NCI-H226 (cell line): ENCODE results near the gene RHOV.
A peak's percentile ranks its signal among the peaks of the same experiment; 100 is the strongest.
"Not testable (repeated sequence)": the region's sequence is repeated elsewhere in the genome, so short reads cannot be mapped to it uniquely, and the experiment has no call there.

Source experiments
- DNase-seq: peaks from one replicate; pipeline ENCODE4 v3.0.0-alpha.2; 2015

The RHOV gene

DNA sequence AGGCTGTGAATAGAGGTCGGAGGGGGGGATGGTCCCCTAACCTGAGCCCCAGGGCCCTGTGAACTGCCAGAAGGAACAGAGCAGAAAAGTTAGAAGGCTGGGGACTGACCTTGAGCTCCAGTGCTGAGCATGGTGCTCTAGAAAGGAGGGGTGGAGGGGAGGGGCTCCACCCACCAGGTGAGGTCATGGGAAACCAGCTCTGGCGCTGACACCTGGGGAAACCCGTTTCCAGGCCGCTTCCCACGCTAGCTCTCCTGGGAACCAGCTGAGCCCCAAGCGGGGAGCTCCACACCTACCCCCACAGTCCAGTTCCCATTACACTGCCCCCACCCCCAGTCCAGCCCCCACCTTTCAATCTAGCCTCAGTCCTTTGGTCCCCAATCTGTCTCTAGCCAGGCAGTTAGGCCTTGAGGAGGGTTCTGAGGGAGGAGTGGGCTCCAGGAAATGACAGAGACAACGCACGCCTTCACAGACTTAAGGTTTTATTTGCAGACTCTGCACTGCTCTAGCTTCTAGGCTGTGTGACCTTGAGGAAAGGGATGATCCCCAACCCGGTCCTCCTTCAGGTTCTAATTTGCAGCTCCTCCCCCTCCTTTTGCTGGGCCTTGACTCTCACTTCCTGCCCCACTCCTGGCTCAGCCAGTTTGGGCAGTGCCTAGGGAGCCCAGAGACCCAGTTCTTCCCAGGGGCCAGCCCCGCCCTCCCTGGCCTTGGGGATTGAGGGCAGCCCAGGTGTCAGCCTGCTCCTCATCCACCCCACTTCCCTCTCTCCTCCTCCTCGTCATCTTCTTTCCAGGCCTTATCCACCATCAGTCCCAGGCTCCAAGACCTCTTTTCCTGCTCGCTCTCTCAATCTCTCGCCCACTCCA, 2.1 kb downstream of the RHOV start:
- no peak for DNase-seq

DNA sequence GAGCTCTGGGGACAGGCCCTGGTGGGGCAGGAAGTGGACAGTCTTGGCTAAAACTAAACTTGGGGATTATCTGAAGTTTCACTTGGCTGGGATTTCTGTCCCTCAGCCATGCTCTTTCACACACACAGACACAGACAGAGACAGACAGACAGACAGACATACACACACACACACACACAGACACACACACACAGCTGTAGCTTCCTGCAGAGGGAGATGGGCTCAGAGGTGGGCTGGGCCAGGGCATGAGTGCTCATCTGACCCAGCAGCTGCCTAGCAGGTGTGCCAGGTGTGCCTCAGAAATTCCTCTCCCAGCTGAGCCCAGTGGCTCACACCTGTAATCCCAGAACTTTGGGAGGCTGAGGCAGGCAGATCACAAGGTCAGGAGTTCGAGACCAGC, 3.3 kb downstream of the RHOV start:
- no peak for DNase-seq

DNA sequence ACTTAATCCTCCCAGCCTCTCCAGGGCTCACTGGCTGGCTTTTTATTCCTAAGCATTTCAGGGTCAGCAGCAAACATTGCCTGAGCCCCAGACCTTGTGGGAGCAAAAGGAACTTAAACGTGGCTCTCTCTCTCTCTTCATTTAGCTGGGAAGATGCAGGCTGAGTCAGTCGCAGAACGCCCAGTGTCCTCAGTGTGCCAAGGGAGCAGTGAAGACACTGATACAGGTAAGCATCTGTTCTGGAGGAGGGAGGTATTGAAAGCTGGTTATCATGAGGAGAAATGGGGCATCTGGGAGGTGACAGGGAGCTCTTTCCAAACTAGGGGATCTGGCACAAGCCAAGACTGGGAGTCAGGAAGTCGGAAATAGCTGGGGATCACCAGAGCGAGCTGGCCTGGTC, 4.3 kb downstream of the RHOV start:
- no peak for DNase-seq

DNA sequence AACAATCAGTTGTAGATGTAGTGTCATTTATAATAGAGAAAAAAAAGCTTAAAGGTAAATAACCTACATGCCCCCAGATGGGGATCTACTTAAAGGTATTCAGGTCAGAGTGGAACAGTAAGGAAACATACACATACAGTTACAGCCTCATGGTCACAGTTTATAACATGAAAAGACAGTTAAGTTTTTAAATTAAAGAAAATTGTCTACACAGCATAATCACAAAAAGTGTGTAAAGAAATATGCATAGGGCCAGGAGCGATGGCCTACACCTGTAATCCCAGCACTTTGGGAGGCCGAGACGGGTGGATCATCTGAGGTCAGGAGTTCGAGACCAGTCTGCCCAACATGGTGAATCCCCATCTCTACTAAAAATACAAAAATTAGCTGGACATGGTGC, 6.8 kb downstream of the RHOV start:
- DNase-seq, result no peak

DNA sequence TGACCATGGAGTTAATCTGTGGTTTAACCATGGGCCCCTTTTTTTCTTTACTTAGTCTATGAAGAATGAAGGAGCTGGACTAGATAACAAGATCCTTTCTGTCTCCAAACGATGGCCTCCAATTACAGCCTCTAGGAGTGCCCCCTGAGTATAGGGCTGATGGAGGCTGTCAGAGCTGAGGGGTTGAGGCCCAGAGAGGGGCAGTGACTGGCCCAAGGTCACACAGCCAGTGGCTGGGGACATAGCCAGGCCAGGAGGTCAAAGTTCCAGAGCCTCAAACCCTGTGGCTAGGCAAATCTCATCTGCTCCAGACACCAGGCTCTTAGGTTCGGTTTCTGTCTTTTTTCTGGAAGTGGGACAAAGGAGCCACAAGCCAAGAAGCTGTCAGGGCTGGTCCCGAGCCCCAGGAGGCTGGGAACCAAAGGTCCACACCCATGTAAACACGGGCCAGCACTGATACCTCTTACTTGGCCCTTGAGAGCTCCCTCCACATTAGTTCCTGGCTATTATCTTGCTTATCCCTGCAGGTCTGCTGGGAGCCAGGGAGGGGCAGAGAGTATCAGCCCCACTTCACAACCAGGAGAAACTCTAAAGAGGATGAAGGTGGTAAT, 10.3 kb downstream of the RHOV start:
- no peak for DNase-seq

DNA sequence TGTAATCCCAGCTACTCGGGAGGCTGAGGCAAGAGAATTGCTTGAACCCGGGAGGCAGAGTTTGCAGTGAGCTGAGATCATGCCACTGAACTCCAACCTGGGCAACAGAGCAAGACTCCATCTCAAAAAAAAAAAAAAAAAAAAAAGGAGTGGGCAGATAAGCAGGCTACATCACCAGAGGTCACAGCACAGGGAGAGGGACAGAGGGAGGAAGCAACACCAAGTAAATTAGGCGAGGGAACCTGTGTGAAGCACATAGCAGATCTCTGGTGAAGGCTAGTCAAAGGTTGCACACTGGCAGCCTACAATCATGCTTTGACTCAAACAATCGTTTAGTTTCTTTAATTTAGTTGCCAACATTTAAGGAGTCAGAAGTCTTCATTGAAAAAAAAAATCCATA, 12.9 kb downstream of the RHOV start:
- DNase-seq, result not testable (repeated sequence)

DNA sequence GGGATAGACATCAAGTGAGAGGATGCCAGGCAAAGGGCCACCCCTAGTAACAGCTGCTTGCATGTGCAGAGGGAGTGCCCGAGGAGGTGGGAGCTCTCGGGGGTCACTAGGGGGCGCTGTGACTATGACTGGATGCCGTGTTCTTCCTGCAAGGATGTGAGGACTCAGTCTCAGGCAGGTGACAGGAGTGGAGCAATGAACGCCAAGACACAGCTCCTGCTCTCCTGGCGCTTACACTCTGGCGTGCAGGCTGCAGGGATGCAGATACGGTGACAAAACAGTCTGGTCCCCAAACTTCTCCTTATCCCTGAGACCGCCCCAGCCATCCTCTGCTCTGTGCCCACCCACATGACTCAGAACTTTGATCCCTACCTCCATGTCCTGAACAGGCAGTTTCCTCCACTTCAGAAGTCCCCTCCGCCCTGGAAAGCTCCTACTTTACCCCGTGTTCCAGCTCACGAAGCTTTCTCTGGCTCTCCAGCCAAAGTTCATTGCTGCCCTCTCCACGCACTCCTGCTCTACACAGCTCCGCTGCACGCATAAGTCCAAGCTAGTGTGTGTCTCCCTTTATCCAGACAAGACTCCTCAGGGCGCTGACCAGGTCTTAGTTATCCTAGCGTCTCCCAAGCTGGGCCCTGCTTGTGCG, 14.7 kb downstream of the RHOV start:
- peak; percentile 32 for DNase-seq

DNA sequence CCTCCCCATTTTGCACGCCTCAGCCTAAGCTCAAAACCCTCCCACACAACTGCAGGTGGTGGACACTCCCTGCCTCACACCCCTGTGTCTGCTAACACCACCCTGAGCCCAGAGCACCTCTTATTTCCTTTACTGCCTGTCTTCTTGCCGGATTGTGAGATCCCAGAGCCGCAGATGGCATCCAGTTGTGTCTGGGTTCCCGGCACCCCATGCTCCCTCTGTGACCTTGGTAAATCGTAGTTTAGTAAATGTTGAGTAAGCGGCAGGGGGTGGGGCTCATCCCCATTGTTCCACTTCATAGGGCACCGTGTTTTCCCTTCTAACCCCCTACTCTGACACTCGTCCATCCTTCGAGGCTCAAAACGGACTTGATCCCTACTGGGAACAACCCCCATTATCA, 15.3 kb downstream of the RHOV start:
- no peak for DNase-seq

DNA sequence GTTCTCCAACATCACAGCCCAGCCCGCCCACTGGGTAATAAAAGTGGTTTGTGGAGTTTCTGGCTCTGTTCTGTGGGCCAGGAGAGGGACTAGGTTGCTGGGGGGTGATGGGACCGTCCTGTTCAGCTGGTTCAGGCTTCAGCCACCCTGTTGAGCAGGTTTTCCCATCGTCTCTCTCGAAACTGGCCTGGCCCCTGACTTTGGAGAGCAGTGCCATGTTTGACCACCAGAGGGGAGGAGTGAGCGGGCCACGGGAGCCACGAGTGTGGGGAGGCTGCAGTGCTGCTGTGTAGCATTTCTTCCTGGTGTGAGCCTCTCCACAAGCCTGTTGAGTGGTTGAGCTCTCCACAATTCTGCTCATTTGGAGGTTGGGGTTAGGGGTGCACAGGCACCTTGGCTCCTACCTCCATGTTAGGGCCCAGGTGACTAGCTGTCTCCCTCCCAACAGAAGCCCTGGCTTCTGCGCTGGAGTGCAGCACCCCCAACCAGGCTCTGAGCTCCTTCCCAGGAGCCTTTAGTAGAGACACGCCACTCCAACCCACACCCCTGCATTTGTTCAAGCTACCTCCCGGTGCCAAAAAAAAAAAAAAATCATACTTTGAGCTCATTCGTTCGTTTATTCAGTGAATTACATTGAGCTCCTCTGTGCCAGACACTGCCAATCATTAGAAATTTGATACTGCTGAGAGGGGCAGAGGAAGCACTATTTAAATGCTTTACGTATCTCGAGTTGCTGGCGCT, 16.3 kb downstream of the RHOV start:
- DNase-seq, result peak; percentile 32

DNA sequence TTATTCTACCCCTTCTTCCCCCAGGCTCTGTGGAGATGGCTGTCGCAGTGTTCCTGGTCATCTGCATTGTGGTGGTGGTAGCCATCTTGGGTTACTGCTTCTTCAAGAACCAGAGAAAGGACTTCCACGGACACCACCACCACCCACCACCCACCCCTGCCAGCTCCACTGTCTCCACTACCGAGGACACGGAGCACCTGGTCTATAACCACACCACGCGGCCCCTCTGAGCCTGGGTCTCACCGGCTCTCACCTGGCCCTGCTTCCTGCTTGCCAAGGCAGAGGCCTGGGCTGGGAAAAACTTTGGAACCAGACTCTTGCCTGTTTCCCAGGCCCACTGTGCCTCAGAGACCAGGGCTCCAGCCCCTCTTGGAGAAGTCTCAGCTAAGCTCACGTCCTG, 17.3 kb downstream of the RHOV start:
- no peak for DNase-seq

DNA sequence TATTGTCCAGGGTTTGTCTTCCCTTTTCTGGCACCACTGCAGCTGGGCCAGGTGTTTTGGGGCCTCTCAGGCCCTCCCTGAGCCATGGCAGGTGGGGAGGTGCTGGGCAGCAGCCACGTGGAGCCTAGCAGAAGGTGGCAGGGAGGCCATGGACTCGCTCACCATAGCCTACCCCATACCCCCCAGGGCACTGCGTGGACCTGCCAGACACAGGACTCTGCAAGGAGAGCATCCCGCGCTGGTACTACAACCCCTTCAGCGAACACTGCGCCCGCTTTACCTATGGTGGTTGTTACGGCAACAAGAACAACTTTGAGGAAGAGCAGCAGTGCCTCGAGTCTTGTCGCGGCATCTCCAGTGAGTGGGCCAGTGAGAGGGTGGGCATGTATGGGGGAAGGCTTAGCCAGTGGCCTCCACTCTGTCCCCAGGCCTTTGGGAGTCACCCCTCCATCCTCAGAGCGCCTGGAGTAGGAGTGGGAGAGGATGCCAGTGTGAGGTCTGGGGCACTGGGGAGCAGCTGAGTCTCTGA, 18.3 kb downstream of the RHOV start:
- no peak for DNase-seq

DNA sequence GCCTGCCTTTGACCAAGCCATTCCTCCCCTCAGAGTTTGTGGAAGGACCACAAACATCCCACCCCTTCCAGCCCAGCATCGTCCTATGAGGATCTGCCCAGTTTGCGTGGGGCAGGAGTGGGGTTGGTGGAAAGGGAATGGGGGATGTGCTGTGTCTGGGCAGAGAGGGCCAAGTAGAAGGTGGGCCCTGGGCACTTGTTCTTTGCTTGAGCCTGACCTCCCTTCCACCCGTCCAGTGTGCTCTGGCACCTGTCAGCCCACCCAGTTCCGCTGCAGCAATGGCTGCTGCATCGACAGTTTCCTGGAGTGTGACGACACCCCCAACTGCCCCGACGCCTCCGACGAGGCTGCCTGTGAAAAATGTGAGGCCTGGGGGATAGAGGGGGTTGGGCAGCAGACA, 19.9 kb downstream of the RHOV start:
- no peak for DNase-seq

DNA sequence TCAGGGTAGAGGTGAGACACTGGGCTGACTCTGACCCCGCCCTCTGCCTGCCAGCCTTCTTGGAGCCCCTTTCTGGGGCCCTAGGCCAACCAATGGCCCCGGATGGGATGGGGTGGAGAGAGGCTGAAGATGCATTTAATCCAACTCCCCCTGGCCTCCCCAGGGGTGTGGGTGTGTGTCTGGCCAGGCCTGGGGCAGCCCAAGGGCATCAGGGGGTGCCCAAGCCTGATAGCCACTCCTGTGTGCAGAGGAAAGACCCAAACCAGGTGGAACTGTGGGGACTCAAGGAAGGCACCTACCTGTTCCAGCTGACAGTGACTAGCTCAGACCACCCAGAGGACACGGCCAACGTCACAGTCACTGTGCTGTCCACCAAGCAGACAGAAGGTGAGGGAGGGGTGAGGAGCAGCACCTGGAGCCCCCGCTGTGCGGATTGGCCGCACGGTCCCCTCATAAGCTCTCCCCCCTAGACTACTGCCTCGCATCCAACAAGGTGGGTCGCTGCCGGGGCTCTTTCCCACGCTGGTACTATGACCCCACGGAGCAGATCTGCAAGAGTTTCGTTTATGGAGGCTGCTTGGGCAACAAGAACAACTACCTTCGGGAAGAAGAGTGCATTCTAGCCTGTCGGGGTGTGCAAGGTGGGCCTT, 20.7 kb downstream of the RHOV start:
- no peak for DNase-seq

DNA sequence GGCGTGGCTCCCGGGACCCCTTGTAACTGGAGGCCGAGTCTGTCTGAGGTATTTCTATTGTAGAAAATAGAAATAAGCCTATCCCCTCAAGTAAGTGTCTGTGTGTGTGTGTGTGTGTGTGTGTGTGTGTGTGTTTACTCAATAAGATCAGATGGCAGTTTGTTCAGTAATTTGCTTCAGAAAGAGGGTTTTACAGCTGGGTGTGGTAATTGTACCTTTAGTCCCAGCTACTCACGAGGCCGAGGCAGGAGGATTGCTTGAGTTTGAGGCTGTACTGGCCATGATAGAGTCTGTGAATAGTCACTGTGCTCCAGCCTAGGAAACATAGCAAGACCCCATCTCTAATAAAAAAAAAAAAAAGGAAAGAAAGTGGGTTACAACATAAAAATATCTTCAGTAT, 21.5 kb downstream of the RHOV start:
- DNase-seq, result no peak

DNA sequence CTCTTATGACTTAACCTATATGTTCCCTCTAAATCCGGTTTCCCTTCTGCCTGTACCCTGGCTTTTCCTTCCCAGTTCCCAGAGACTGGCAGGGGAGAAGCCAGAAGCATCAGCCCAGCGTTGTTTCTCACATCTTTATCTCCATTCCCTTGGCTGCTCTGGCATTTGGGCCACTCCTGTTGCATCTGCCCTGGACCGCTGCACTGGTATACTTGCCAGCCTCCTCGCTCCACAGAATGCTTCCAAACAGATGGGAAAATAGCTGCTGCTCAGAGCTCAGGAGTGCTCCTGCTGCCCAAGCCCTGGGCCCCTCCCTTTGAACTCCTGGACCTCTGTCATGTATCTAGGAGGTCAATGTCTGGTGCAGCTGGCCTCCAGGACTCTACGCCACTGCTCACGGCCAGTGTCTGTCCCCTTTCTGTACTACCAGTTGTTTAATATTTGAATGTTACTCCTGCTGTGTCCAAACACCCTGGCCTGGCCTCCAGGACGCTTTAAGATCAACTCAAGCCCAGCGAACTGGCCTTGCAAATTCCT, 23.4 kb downstream of the RHOV start:
- DNase-seq, result no peak

DNA sequence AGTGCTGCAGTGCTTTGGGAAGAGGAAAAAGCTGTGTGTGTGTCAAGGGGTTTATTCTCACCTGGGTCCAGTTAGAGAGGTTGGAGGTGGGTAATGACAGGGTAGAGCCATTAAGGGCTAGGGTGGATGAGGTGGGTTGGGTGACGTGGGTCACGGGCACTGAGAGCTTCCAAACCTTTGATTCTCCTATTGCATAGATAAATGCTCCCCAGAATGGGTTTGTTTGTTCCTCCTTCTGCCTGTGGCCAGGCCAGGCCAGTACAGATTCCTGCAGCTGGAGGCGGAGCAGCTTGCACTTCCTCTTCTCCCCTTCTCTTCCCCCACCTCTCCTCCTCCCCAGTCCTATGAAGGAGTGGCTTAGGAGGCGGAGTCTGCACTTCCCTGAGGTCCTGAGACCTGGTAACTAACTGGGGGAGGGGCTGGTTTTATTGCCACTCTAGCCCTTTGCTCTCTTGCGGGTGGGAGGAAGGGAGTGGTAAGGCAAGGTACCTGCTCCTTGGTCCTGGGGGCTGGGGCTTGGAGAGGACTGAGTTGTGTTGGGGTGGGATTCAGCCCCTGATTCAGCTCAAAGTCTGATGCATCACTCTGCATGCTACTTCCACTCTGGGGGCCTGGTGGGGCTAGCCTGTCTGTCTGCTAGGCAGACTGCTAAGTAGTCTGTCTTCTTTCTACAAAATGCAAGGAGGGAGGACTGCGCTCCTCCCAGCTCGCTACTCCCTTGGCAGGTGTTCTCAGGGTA, 26.6 kb downstream of the RHOV start:
- peak; percentile 55 for DNase-seq

DNA sequence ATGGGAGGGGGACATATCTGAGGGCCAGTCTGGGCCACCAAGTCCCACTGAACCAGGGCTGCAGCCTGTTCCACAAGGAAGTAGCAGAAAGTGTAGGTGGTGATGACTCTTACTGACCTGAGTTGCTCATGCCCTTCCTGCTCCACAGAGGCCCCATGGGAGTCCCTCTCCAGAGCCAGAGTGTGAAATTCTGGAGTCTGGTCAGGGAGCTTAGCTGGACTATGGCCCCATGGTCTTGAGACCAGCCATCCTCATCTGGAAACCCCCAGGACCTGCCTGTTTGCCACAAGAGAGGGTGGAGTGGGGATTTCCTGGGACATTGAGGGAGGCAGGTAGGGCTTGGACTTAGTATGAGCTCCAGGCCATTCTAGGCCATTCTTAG, 27.2 kb downstream of the RHOV start:
- DNase-seq, result no peak

DNA sequence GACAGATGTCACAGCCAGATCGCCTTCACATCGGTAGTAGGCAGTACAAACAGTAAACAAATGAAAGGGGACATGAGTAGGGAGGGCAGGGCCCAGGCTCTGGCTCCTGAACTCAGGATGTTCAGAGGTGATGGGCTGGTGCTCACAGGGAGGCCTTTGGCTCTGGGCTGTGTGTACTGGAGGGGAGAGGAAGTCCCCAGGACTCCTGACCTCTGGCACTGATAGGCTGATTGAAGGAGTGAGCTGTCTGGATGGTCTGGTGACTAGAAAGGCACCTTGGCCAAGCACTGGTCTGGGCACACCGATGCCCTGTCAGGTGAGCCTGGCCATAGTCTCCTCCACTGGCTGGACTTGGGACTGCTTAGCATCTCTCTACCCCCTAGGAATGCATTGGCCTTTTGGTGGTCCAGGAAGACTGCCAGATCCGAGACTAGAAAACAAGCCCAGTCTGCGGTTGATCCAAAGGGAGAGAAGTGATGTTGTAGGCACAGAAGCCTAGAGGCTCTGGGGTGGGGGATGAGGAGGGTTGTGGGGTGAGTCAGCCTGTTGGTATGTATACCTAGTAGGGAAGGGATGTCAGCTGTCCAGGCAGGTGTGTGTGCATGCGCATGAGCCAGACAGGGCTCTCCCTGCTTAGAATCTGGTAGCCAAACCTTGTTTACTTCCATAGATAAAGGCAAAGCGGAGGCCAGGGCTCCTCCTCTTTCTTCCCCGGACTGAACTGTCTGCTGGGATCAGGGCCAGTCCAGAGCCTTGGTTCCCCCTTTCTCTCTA, 28.3 kb downstream of the RHOV start:
- peak; percentile 75 for DNase-seq

DNA sequence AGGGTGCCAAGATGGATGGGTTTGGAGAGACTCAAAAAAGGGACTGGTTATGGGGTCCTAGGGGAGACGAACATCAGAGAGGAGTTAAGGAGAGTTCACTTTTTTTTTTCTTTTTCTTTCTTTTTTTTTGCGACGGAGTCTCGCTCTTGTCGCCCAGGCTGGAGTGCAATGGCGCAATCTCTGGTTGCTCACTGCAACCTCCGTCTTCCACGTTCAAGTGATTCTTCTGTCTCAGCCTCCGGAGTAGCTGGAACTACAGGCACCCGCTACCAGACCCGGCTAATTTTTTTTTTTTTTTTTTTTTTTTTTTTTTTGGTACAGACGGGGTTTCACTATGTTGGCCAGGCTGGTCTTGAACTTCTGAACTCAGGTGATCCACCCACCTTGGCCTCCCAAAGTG, 29.0 kb downstream of the RHOV start:
- DNase-seq, result no peak

DNA sequence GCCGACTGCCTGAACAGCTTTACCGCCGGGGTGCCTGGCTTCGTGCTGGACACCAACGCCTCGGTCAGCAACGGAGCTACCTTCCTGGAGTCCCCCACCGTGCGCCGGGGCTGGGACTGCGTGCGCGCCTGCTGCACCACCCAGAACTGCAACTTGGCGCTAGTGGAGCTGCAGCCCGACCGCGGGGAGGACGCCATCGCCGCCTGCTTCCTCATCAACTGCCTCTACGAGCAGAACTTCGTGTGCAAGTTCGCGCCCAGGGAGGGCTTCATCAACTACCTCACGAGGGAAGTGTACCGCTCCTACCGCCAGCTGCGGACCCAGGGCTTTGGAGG, 29.4 kb downstream of the RHOV start:
- DNase-seq, result no peak
